ENCODE measurements around the gene COPS8.

DNA sequence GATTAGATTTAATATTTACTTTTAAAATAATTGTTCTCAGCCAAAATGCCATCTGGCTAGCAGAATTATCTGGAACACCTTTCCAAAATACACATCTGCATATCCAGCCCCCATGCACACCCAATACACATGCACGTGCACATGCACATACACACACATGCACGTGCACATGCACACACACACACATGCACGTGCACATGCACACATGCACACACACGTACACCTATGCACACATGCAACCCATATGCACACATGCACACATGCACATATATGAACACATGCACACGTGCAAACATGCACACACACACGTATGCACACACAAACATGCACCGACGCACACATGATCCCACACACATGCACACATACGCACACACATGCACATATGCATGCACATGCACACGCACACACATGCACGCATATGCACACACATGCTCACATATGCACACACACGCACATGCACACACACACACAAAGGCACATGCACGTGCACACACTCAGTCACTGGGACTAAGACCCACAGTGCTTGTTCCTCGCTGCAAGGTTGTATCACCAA lies 53.5 kb downstream of the COPS8 start:
- TF ChIP-seq, protein P1, sequence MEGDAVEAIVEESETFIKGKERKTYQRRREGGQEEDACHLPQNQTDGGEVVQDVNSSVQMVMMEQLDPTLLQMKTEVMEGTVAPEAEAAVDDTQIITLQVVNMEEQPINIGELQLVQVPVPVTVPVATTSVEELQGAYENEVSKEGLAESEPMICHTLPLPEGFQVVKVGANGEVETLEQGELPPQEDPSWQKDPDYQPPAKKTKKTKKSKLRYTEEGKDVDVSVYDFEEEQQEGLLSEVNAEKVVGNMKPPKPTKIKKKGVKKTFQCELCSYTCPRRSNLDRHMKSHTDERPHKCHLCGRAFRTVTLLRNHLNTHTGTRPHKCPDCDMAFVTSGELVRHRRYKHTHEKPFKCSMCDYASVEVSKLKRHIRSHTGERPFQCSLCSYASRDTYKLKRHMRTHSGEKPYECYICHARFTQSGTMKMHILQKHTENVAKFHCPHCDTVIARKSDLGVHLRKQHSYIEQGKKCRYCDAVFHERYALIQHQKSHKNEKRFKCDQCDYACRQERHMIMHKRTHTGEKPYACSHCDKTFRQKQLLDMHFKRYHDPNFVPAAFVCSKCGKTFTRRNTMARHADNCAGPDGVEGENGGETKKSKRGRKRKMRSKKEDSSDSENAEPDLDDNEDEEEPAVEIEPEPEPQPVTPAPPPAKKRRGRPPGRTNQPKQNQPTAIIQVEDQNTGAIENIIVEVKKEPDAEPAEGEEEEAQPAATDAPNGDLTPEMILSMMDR (IDR thresholded peaks at IDR 0.05): no peak
- TF ChIP-seq SIN3A (IDR thresholded peaks at IDR 0.05; ENCODE audit: borderline replicate concordance, low read depth, low read length) (no peak), JUND (IDR thresholded peaks at IDR 0.05) (no peak), RAD21 (IDR thresholded peaks at IDR 0.05; ENCODE audit: low read length) (no peak), SMC3 (IDR thresholded peaks at IDR 0.05; ENCODE audit: low read depth, low read length) (no peak), EZH2phosphoT487 (IDR thresholded peaks at IDR 0.05; ENCODE audit: borderline replicate concordance, low read depth) (no peak)
- TF ChIP-seq, protein P2, sequence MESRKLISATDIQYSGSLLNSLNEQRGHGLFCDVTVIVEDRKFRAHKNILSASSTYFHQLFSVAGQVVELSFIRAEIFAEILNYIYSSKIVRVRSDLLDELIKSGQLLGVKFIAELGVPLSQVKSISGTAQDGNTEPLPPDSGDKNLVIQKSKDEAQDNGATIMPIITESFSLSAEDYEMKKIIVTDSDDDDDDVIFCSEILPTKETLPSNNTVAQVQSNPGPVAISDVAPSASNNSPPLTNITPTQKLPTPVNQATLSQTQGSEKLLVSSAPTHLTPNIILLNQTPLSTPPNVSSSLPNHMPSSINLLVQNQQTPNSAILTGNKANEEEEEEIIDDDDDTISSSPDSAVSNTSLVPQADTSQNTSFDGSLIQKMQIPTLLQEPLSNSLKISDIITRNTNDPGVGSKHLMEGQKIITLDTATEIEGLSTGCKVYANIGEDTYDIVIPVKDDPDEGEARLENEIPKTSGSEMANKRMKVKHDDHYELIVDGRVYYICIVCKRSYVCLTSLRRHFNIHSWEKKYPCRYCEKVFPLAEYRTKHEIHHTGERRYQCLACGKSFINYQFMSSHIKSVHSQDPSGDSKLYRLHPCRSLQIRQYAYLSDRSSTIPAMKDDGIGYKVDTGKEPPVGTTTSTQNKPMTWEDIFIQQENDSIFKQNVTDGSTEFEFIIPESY (IDR thresholded peaks at IDR 0.05; ENCODE audit: borderline replicate concordance, low read depth): no peak

Measured in SK-N-SH (cell line).